Mucosa of descending colon (tissue), 3 donors: ENCODE data around the gene DNMT3A. TPM values are rescaled to one million over a fixed set of nuclear protein-coding genes. Genes with fewer than 3 reads are reported as not detected.

Source experiments
- ATAC-seq: fragments of 200-7000 bp; cut with Tn5 transposase; one replicate; pipeline ENCODE4 v1.9.1; 2020; ENCODE audit warnings: mild to moderate bottlenecking, moderate library complexity
- DNase-seq, 3 donors: peaks; one replicate each; pipeline ENCODE4 v3.0.0-alpha.2; 2020
- H3K36me3 ChIP-seq: fragments of 200-600 bp; one replicate; pipeline ENCODE4 v1.8.0; 2021; ENCODE audit warnings: low read depth, mild to moderate bottlenecking
- H3K4me1 ChIP-seq: fragments of 200-600 bp; one replicate; pipeline ENCODE4 v1.8.0; 2021; ENCODE audit warnings: low read depth, mild to moderate bottlenecking
- H3K4me3 ChIP-seq: fragments of 200-600 bp; one replicate; pipeline ENCODE4 v1.8.0; 2021; ENCODE audit warnings: mild to moderate bottlenecking
- H3K9me3 ChIP-seq: fragments of 200-600 bp; one replicate; pipeline ENCODE4 v1.8.0; 2021; ENCODE audit warnings: mild to moderate bottlenecking
- CTCF ChIP-seq: fragments of 200-600 bp; IDR thresholded peaks from one replicate; pipeline ENCODE4 v1.8.0; 2022; ENCODE audit warnings: antibody characterized with exemption, mild to moderate bottlenecking
- intact Hi-C, 2 donors: fragments of 100-400 bp; cut with DNase I in 1 of 2; cut with micrococcal nuclease in 1 of 2; formaldehyde crosslinking; loops; one replicate each; pipeline versions ENCODE4 v1.11.0 to v1.11.1; 2022; cut with DNase I, micrococcal nuclease
- total RNA-seq, 3 donors: library from RNA; stranded (reverse); fragmentation: NEBNext Ultra II Directional in 2 of 3; extraction: Animal tissue kit (Norgen Biotek cat#: 25700) in 2 of 3; gene quantifications; one replicate each; pipeline versions ENCODE4 v1.2.1 to v1.2.4, GENCODE V29; 2021 to 2023
- donor health status: DM: no; HTN: no; CAD: no; lungs with moderate emphysema.
- donor health status: DM: no; HTN: no; CAD: no.
- donor health status: DM: no; HTN: yes; CAD: no.

DNMT3A gene
- total RNA-seq, 3 donors from 2014 or later: 31.2 to 50.8 (median 33.0) TPM

DNA sequence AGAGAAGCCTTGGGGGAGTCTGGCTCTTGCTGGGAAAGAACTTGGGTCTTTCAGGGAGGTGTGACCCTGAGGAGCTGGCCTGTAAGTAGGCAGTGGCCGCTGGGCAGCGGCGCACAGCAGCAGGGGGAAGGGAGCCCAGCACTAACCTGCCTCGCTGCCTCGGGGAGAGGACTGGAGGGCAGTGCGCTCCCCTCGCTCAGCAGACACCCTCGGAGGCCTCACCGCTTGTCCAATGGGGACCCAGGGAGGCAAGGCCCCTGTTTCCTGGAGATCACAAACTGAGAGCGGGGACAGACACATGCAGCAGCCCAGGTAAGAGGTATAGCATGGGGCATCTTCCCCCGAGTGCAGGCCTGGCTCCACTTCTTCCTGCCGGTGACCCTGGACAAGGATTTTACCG, 3.3 kb downstream of the DNMT3A start:
- TF ChIP-seq CTCF: no peak
- Histone ChIP-seq H3K9me3 (no peaks in the 10 kb centered on the region), H3K36me3 (no peaks in the 10 kb centered on the region), H3K4me3 (no peak overlapping the region), H3K4me1 (peaks cover 10% of the 10 kb centered on the region)
- intact Hi-C loops: no loop called here
- ATAC-seq (no peak), DNase-seq (peak in 1 of 3 donors; percentile 41)

- Histone ChIP-seq H3K4me3 (no peak overlapping the region), H3K9me3 (no peaks in the 10 kb centered on the region), H3K36me3 (no peaks in the 10 kb centered on the region), H3K4me1 (peaks cover 10% of the 10 kb centered on the region)
- no peak for TF ChIP-seq CTCF
- ATAC-seq (no peak), DNase-seq (peak in 1 of 3 donors; percentile 37)
- intact Hi-C loops: no loop called here
Measured at GRCh38 chr2:25337891-25338290, 3.8 kb downstream of the DNMT3A start.

DNA sequence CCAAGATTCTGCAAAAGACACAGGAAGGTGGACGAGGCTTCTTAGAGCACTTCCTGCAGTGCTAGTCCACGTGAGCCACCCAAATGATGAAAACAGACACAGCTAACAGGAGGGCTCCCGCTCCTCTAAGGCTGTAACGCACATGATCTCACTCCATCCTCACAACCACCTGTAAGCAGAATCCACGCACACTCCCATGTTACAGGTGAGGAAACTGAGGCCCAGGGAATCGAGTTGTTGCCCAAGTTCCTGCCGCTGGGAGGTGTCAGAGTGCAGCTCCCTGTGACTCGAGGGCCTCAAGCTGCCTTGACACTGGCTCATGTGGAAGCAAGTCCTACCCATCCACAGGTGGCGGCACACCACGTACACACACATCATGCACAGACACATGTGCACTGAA, 4.4 kb downstream of the DNMT3A start:
- no peaks in the 10 kb centered on the region for H3K36me3 ChIP-seq
- no peaks in the 10 kb centered on the region for H3K9me3 ChIP-seq
- no peak overlapping the region for H3K4me3 ChIP-seq
- no peak for ATAC-seq
- intact Hi-C loops: no loop called here
- no peak for TF ChIP-seq CTCF
- peaks cover 13% of the 10 kb centered on the region for H3K4me1 ChIP-seq
- peak in 1 of 3 donors; percentile 43 for DNase-seq

DNA sequence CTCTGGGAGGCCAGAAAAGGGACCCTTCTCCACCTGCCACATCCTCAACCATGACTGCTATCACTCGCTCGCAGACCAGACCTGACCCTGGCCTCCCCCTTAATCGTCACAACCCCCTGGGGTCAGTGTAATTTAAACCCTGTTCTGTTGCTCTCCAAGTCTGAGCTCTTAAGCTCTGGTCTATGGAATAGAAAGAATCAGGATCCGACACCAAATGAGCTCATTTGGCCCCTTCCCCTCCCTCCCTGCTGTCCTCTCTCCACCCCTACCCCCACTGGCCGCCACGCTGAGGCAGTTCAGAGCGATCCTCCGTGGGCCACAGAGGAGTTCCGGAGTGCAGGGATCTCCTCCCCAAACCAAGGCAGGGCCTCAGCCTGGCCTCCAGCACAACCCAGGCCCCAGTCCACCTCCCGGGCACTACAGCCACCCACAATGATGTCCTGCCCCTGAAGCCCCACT, 5.3 kb downstream of the DNMT3A start:
- no peaks in the 10 kb centered on the region for H3K9me3 ChIP-seq
- DNase-seq (peak in 1 of 3 donors; percentile 31), ATAC-seq (no peak)
- TF ChIP-seq CTCF: no peak
- intact Hi-C loops: no loop called here
- H3K36me3 ChIP-seq: no peaks in the 10 kb centered on the region
- peaks cover 13% of the 10 kb centered on the region for H3K4me1 ChIP-seq
- H3K4me3 ChIP-seq: no peak overlapping the region

DNA sequence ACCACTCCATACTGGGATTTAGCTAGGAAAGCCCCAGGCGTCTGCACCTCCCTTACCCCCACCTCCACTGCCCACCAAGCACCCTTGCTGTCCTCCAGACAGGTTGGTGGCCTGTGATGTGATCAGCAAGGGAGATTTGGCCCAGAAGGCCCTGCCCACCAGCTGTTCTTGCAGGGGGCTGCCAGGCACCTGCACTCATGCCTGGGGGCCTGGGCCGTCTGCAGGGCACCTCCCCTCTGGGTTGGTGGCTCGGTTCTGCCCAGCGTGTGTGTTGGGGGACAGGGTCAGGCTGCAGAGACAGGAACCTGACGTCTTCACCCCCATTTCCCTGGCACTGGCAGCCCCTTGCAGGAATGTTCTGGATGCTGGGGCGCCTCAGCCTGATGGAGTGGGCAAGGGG, 5.8 kb downstream of the DNMT3A start:
- intact Hi-C loops: no loop called here
- no peaks in the 10 kb centered on the region for H3K9me3 ChIP-seq
- peak in 1 of 3 donors; percentile 37 for DNase-seq
- ATAC-seq: no peak
- TF ChIP-seq CTCF: no peak
- no peak overlapping the region for H3K4me3 ChIP-seq
- peaks cover 13% of the 10 kb centered on the region for H3K4me1 ChIP-seq
- no peaks in the 10 kb centered on the region for H3K36me3 ChIP-seq

DNA sequence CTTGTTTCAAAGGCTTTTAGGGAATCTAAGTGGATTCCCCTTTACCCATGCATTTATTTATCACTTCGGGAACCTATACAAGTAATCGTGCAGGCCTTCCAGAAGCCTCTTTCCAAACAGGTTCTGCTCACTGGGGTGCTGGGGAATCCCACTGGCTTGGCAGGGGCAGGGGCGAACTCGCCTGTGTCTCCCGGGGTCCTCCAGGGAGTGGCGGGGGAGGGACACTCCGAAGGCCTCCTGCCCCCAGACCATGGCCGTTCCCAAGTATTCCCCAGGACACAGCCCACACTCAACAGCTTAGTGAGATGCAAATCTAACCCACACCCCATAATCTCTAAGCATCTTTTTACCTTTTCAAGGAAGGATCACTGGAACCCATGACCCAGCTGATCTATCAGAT, 6.5 kb downstream of the DNMT3A start:
- no peak for TF ChIP-seq CTCF
- H3K4me1 ChIP-seq: peaks cover 12% of the 10 kb centered on the region
- no peak overlapping the region for H3K4me3 ChIP-seq
- H3K36me3 ChIP-seq: no peaks in the 10 kb centered on the region
- no peak for DNase-seq
- intact Hi-C loops: no loop called here
- H3K9me3 ChIP-seq: no peaks in the 10 kb centered on the region
- no peak for ATAC-seq
